HG03469 (cell line): ENCODE measurements around the gene NEURL1.
"Not testable (repeated sequence)": the region's sequence is repeated elsewhere in the genome, so short reads cannot be mapped to it uniquely, and the experiment has no call there.

Source experiments
- ATAC-seq: cut with Tn5 transposase; IDR thresholded peaks from one replicate; pipeline ENCODE4 v1.9.1; 2021; ENCODE audit warnings: mild to moderate bottlenecking, moderate library complexity, moderate number of reproducible peaks; ENCODE audit not compliant: unreplicated experiment

Gene NEURL1

GRCh38 chr10:103619424-103620351 lies 126.2 kb downstream of the NEURL1 start:
- ATAC-seq = no peak

GRCh38 chr10:103620352-103620740 lies 126.8 kb downstream of the NEURL1 start:
- ATAC-seq = no peak

GRCh38 chr10:103620891-103621782 lies 127.6 kb downstream of the NEURL1 start:
- ATAC-seq = no peak

- no peak for ATAC-seq
Measured at GRCh38 chr10:103621783-103622125, 128.2 kb downstream of the NEURL1 start.

GRCh38 chr10:103622286-103622685 lies 128.8 kb downstream of the NEURL1 start:
- no peak for ATAC-seq

GRCh38 chr10:103622935-103623574 lies 129.6 kb downstream of the NEURL1 start:
- no peak for ATAC-seq

- no peak for ATAC-seq
Measured at GRCh38 chr10:103626178-103626577, 132.7 kb downstream of the NEURL1 start.

GRCh38 chr10:103627111-103627892 lies 133.8 kb downstream of the NEURL1 start:
- no peak for ATAC-seq

- ATAC-seq = no peak
Measured at GRCh38 chr10:103627893-103628292, 134.4 kb downstream of the NEURL1 start.

- ATAC-seq = no peak
Measured at GRCh38 chr10:103629581-103629980, 136.1 kb downstream of the NEURL1 start.

GRCh38 chr10:103630156-103630555 lies 136.7 kb downstream of the NEURL1 start:
- ATAC-seq = no peak

- no peak for ATAC-seq
Measured at GRCh38 chr10:103632247-103632642, 138.7 kb downstream of the NEURL1 start.

GRCh38 chr10:103632871-103633270 lies 139.4 kb downstream of the NEURL1 start:
- not testable (repeated sequence) for ATAC-seq

GRCh38 chr10:103633846-103634245 lies 140.3 kb downstream of the NEURL1 start:
- no peak for ATAC-seq

GRCh38 chr10:103635580-103635979 lies 142.1 kb downstream of the NEURL1 start:
- no peak for ATAC-seq

GRCh38 chr10:103636492-103636891 lies 143.0 kb downstream of the NEURL1 start:
- ATAC-seq = no peak

- ATAC-seq = no peak
Measured at GRCh38 chr10:103637011-103637410, 143.5 kb downstream of the NEURL1 start.

GRCh38 chr10:103637927-103638557 lies 144.5 kb downstream of the NEURL1 start:
- ATAC-seq = no peak

GRCh38 chr10:103638948-103639347 lies 145.4 kb downstream of the NEURL1 start:
- ATAC-seq = no peak
